ENCODE data around the gene CDON. TPM values are rescaled to one million over a fixed set of nuclear protein-coding genes. Genes with fewer than 3 reads are reported as not detected.

Gene CDON
- total and polyA plus RNA-seq, 2 donors (not counting 3 experiments of a cell fraction or from before 2014, with no cell fraction given), result 1.6 to 3.8 TPM

- no peak for FAIRE-seq
- CTCF ChIA-PET, result interaction anchor here (1.3 kb wide), 2 partner anchors 10 to 11 kb away, joined by 3 to 4 read pairs; no protein-coding TSS in a partner anchor
Measured at GRCh38 chr11:126072801-126073594, 10.3 kb upstream of the CDON start.

More at GRCh38 chr11:126072801-126073594, 10.3 kb upstream of the CDON start:
- intact Hi-C loops (cut with micrococcal nuclease) (no loop called here), dilution Hi-C loops (cut with MboI; ENCODE audit: extremely low pct_ligation_motif_present, low sequenced_read_pairs) (no loop called here)
- Histone ChIP-seq H3K27ac (ENCODE audit: insufficient read depth, low read depth, low read length) (no peak overlapping the region), H4K20me1 (replicated peaks; ENCODE audit: control insufficient read depth, extremely low read depth, insufficient read depth, low read length) (no peaks in the 10 kb centered on the region), H3K79me2 (ENCODE audit: control insufficient read depth, insufficient read depth, low read length) (no peaks in the 10 kb centered on the region), H2AFZ (ENCODE audit: low read depth, low read length) (no peak overlapping the region), H3K4me1 (ENCODE audit: control insufficient read depth, extremely low read depth, insufficient read depth, low read length) (no peaks in the 10 kb centered on the region), H3K27me3 (ENCODE audit: control insufficient read depth in 2 of 2, insufficient read depth in 2 of 2, low read length in 2 of 2) (no peaks in the 10 kb centered on the region), H3K9ac (replicated peaks; ENCODE audit: extremely low read depth, insufficient read depth, low read length) (no peak overlapping the region), H3K4me3 (replicated peaks in 1 of 3; ENCODE audit: insufficient read depth in 1 of 3, low read depth in 1 of 3, low read length in 3 of 3) (no peak overlapping the region), H3K36me3 (ENCODE audit: control insufficient read depth in 2 of 2, extremely low read depth in 1 of 2, insufficient read depth in 2 of 2, low read length in 2 of 2) (no peaks in the 10 kb centered on the region), H3K9me1 (replicated peaks; ENCODE audit: control insufficient read depth, extremely low read depth, insufficient read depth, low read length) (no peaks in the 10 kb centered on the region), H3K9me3 (replicated peaks; ENCODE audit: control insufficient read depth, insufficient read depth, low read length) (no peaks in the 10 kb centered on the region), H3K4me2 (ENCODE audit: insufficient read depth, low read length) (no peak overlapping the region)
- no peak for DNase-seq (ENCODE audit: low read depth, low spot score)
- TF ChIP-seq POLR2A (IDR thresholded peaks at IDR 0.05; ENCODE audit: low read depth, low read length), result no peak
- no peak for TF ChIP-seq FOS (IDR thresholded peaks at IDR 0.05; ENCODE audit: borderline replicate concordance, insufficient read depth, low read length)
- TF ChIP-seq, protein P1, sequence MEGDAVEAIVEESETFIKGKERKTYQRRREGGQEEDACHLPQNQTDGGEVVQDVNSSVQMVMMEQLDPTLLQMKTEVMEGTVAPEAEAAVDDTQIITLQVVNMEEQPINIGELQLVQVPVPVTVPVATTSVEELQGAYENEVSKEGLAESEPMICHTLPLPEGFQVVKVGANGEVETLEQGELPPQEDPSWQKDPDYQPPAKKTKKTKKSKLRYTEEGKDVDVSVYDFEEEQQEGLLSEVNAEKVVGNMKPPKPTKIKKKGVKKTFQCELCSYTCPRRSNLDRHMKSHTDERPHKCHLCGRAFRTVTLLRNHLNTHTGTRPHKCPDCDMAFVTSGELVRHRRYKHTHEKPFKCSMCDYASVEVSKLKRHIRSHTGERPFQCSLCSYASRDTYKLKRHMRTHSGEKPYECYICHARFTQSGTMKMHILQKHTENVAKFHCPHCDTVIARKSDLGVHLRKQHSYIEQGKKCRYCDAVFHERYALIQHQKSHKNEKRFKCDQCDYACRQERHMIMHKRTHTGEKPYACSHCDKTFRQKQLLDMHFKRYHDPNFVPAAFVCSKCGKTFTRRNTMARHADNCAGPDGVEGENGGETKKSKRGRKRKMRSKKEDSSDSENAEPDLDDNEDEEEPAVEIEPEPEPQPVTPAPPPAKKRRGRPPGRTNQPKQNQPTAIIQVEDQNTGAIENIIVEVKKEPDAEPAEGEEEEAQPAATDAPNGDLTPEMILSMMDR (IDR thresholded peaks at IDR 0.05; ENCODE audit: extremely low read depth in 1 of 2, insufficient read depth in 1 of 2, low read depth in 1 of 2, low read length in 2 of 2), result no peak
- BruUV-seq (replicated peaks), result no TSS peak
- POLR2A ChIA-PET, result no interaction called here
